K562 (cell line): ENCODE results near the gene FAM136A. TPM values are rescaled to one million over a fixed set of nuclear protein-coding genes. Genes with fewer than 3 reads are reported as not detected.

Experiments
- ATAC-seq: fragments of 200-7000 bp; cut with Tn5 transposase; 3 replicates; pipeline ENCODE4 v1.9.1; 2020; ENCODE audit warnings: moderate library complexity
- BruUV-seq: library from RNA; stranded (reverse); fragments of 400-500 nt; replicated peaks from 2 replicates; lab custom pipeline; 2021; lab: Mats Ljungman, UMichigan
- CTCF ChIA-PET: fragments of 300-600 bp; formaldehyde crosslinking; extraction: SDS; loops from one replicate; lab custom pipeline; 2021; ENCODE audit warnings: low intra/inter-chr PET ratio; lab: Yijun Ruan, JAX
- POLR2A ChIA-PET: fragments of 300-600, 350-650 bp; sonication (Branson Sonifier 250); formaldehyde crosslinking; extraction: SDS; loops from one replicate; lab custom pipeline; 2021; ENCODE audit warnings: antibody characterized with exemption, inconsistent platforms; lab: Yijun Ruan, JAX
- DNase-seq, 4 experiments: peaks; one replicate each; pipeline versions ENCODE4 v3.0.0 to v3.0.0-alpha.2; 2011 to 2018; ENCODE audit warnings: low spot score in 3 of 4, mixed read lengths in 3 of 4; ENCODE audit errors: extremely low read depth in 1 of 4
- FAIRE-seq: peaks from 2 replicates; lab custom pipeline; 2011; peaks lifted over from hg19 to GRCh38; lab: Jason Lieb, UNC
- H2AFZ ChIP-seq: 2 replicates; pipeline ENCODE4 v1.6.0; 2011; ENCODE audit warnings: low read depth, low read length, control low read depth, inconsistent platforms
- H3K27ac ChIP-seq: fragments of 200-600 bp; 3 replicates; pipeline ENCODE4 v1.8.0; 2011; ENCODE audit warnings: low read depth, mild to moderate bottlenecking, control low read depth, inconsistent platforms, low read length, moderate library complexity, mixed read lengths; ENCODE audit errors: extremely low read depth
- H3K27me3 ChIP-seq, 2 experiments: fragments of 300-600 bp in 1 of 2; 2 replicates in 1 of 2; 3 replicates in 1 of 2; pipeline versions ENCODE4 v1.6.0 to v1.8.0; 2011; ENCODE audit warnings: inconsistent platforms in 2 of 2, low read length in 2 of 2, mild to moderate bottlenecking in 1 of 2, mixed read lengths in 1 of 2, moderate library complexity in 1 of 2; ENCODE audit not compliant: control insufficient read depth in 2 of 2, insufficient read depth in 2 of 2
- H3K36me3 ChIP-seq: fragments of 300-600 bp; 3 replicates; pipeline ENCODE4 v1.8.0; 2011; ENCODE audit warnings: mild to moderate bottlenecking, low read length, inconsistent platforms; ENCODE audit not compliant: control insufficient read depth, insufficient read depth
- H3K4me1 ChIP-seq, 2 experiments: fragments of 200-600 bp in 1 of 2; replicated peaks in 1 of 2; 2 replicates in 1 of 2; 3 replicates in 1 of 2; pipeline versions ENCODE4 v1.5.1 to v1.8.0; 2011; ENCODE audit warnings: inconsistent platforms in 2 of 2, low read length in 2 of 2, mild to moderate bottlenecking in 1 of 2, mixed read lengths in 1 of 2, moderate library complexity in 1 of 2; ENCODE audit not compliant: control insufficient read depth in 2 of 2, insufficient read depth in 2 of 2
- H3K4me2 ChIP-seq: 2 replicates; pipeline ENCODE4 v1.6.1; 2011; ENCODE audit warnings: low read length, control low read depth, inconsistent platforms, mixed read lengths; ENCODE audit not compliant: insufficient read depth
- H3K4me3 ChIP-seq: fragments of 200-600 bp; sonication (generic), shearing (Covaris generic); 2 replicates; pipeline ENCODE4 v1.5.1; 2016; ENCODE audit warnings: control low read depth, inconsistent platforms
- H3K79me2 ChIP-seq: fragments of 200-600 bp; 3 replicates; pipeline ENCODE4 v1.8.0; 2011; ENCODE audit warnings: low read length, inconsistent platforms; ENCODE audit not compliant: control insufficient read depth, insufficient read depth
- H3K9ac ChIP-seq, 2 experiments: 2 replicates each; pipeline versions ENCODE4 v1.6.0 to v1.6.1; 2011; ENCODE audit warnings: low read depth in 2 of 2, low read length in 2 of 2, control low read depth in 1 of 2, inconsistent platforms in 1 of 2, mild to moderate bottlenecking in 1 of 2, mixed read lengths in 1 of 2; ENCODE audit not compliant: insufficient read depth in 1 of 2
- H3K9me1 ChIP-seq: one replicate; pipeline ENCODE4 v1.6.0; 2011; ENCODE audit warnings: inconsistent platforms, mild to moderate bottlenecking, low read length, moderate library complexity; ENCODE audit not compliant: control insufficient read depth, insufficient read depth
- H3K9me3 ChIP-seq: replicated peaks from 2 replicates; pipeline ENCODE4 v1.5.1; 2011; ENCODE audit warnings: low read depth, low read length, inconsistent platforms; ENCODE audit not compliant: control insufficient read depth, insufficient read depth
- H4K20me1 ChIP-seq: replicated peaks from 2 replicates; pipeline ENCODE4 v1.6.1; 2011; ENCODE audit warnings: low read length, inconsistent platforms, mixed read lengths; ENCODE audit not compliant: control insufficient read depth, insufficient read depth
- DEAF1 ChIP-seq: fragments of 450-650 bp; formaldehyde crosslinking; IDR thresholded peaks from 2 replicates; pipeline ENCODE4 v1.4.0; 2020; ENCODE audit warnings: mild to moderate bottlenecking, moderate library complexity
- FOSL1 ChIP-seq: fragments of 200-800 bp; sonication (Bioruptor generic); conservative IDR thresholded peaks from 2 replicates; pipeline ENCODE4 v1.6.1; 2016; ENCODE audit warnings: missing genetic modification characterization, missing compliant biosample characterization
- HES1 ChIP-seq: fragments of 450-650 bp; IDR thresholded peaks from 2 replicates; pipeline ENCODE4 v1.6.1; 2016; ENCODE audit warnings: low read depth, mild to moderate bottlenecking, moderate library complexity
- HSF4 ChIP-seq: fragments of 250-450 bp; sonication (Bioruptor Pico); IDR thresholded peaks from 2 replicates; pipeline ENCODE4 v2.1.2; 2022; ENCODE audit warnings: mild to moderate bottlenecking, moderate library complexity, borderline replicate concordance
- IRF1 ChIP-seq: sonication (generic); formaldehyde crosslinking; IDR thresholded peaks from 2 replicates; pipeline ENCODE4 v1.8.0; 2022; ENCODE audit warnings: missing genetic modification reagents, mild to moderate bottlenecking, borderline replicate concordance
- LARP7 ChIP-seq: fragments of 450-650 bp; IDR thresholded peaks from 2 replicates; pipeline ENCODE4 v1.6.1; 2016
- WGBS: fragments of 100-300 bp; shearing (Covaris generic); methylation state at CpG from one replicate; pipeline ENCODE4 v1.1.6; 2016; ENCODE audit warnings: low coverage, mixed read lengths; ENCODE audit not compliant: insufficient coverage; ENCODE audit errors: missing lambda C conversion rate; 5-methylcytosine and 5-hydroxymethylcytosine counted together
- in situ Hi-C: fragments of 300-500 bp; cut with MboI; formaldehyde crosslinking; loops from 4 replicates; pipeline ENCODE4 v1.15.0; 2018; ENCODE audit warnings: inconsistent platforms, mixed read lengths
- intact Hi-C: fragments of 100-400 bp; cut with micrococcal nuclease; formaldehyde crosslinking; loops from 2 replicates; pipeline ENCODE4 v1.14.2; 2022
- polyA plus RNA-seq, 8 experiments: library from polyadenylated mRNA; depleted of rRNA in 4 of 8; stranded (reverse) in 5 of 8; unstranded in 3 of 8; fragments of >200 nt; fragmentation: Nextera tagmentation in 2 of 8; fragmentation: Illumina TruSeq in 1 of 8; extraction: Ambion mirVana in 2 of 8; extraction: Trizol in 1 of 8; gene quantifications; 2 replicates each; pipeline versions ENCODE4 v1.2.1 to v1.2.3, GENCODE V29; 2011 to 2014; ENCODE audit warnings: inconsistent platforms in 1 of 8, missing spikeins in 1 of 8
- total RNA-seq, 7 experiments: library from RNA; depleted of rRNA in 6 of 7; stranded (reverse); fragments of >200 nt in 6 of 7; fragmentation: Illumina TruSeq in 2 of 7; extraction: Trizol in 2 of 7; gene quantifications; 2 replicates each; pipeline versions ENCODE4 v1.2.1 to v1.2.3, GENCODE V29; 2011 to 2021; ENCODE audit warnings: low replicate concordance in 1 of 7

FAM136A gene
- total and polyA plus RNA-seq, 9 of the 15 experiments (the other 6 are each of a cell fraction or from before 2014, with no cell fraction given) = 89.0 to 151 (median 104) TPM

GRCh38 chr2:70349921-70350685 lies 48.2 kb upstream of the FAM136A start:
- no peaks in the 10 kb centered on the region; the same call in 1 of the 2 replicates for H4K20me1 ChIP-seq
- no peaks in the 10 kb centered on the region for H3K79me2 ChIP-seq
- POLR2A ChIA-PET = interaction anchor here (0.7 kb wide), 1 partner anchor 419 kb away, joined by 3 read pairs; no protein-coding TSS in a partner anchor
- H3K9me3 ChIP-seq = no peaks in the 10 kb centered on the region
- H3K4me2 ChIP-seq = no peak overlapping the region
- intact Hi-C loops (loop anchor here (10.0 kb wide), 2 partner anchors 265 to 435 kb away; no protein-coding TSS in a partner anchor), in situ Hi-C loops (no loop called here)
- H3K27ac ChIP-seq = no peak overlapping the region
- ATAC-seq = no peak
- CTCF ChIA-PET = no interaction called here
- BruUV-seq = no TSS peak
- H3K9me1 ChIP-seq = no peaks in the 10 kb centered on the region
- no peak for FAIRE-seq
- no peak overlapping the region for H3K4me3 ChIP-seq
- TF ChIP-seq LARP7 = no peak
- no peak for TF ChIP-seq FOSL1 (tag)
- TF ChIP-seq IRF1 (CRISPR knock-in tag) = no peak
- no peak for TF ChIP-seq HES1
- no peak for TF ChIP-seq DEAF1 (CRISPR knock-in tag)
- no peak for TF ChIP-seq HSF4 (CRISPR knock-in tag)
- DNase-seq = no peak
- H3K36me3 ChIP-seq = no peaks in the 10 kb centered on the region
- 0% methylated on average over 3 of the region's 3 CpGs for WGBS
- H3K9ac ChIP-seq = no peak overlapping the region
- H3K27me3 ChIP-seq = peaks cover 3 to 6% of the 10 kb centered on the region in 2 experiments; a peak in 3 of 5 replicates
- no peak overlapping the region for H2AFZ ChIP-seq
- H3K4me1 ChIP-seq = no peaks in the 10 kb centered on the region
